ENCODE results near the gene PAX5.

Gene PAX5

DNA sequence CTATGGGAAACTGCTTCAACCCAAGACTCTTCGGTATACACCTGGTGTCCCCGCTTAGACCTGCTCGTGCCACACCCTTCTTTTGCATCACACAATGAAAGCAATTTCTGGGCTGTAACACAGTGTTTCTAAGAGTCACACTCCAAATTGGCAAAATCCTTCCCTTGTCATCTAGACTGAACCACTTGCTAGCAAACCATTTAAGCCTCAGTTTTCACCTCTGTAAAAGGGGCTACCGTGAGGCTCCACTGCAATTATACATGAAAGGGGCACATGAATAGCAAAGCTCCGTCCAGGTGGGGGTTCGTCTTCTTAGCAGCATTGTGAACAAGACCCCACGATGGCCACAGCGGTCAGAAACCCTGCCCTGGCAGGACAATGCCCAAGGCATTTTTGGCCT lies 166.8 kb downstream of the PAX5 start:
- ChIA-PET POLR2A (no interaction called here), CTCF (interaction anchor here (0.7 to 5.2 kb wide), 10 partner anchors 8 to 132 kb away, joined by 3 to 39 read pairs (median 4); no protein-coding TSS in a partner anchor)
- Histone ChIP-seq H3K9me3 (ENCODE audit: control insufficient read depth, insufficient read depth, low read depth, low read length) (no peaks in the 10 kb centered on the region), H3K36me3 (ENCODE audit: control insufficient read depth in 2 of 2, insufficient read depth in 1 of 2, low read length in 2 of 2) (no peaks in the 10 kb centered on the region), H3K27ac (ENCODE audit: extremely low read depth, low read depth, low read length) (no peak overlapping the region), H3K4me1 (ENCODE audit: control insufficient read depth, insufficient read depth, low read length) (no peaks in the 10 kb centered on the region), H3K4me3 (ENCODE audit: low read depth, low read length) (no peak overlapping the region)
- TF ChIP-seq, protein P1, sequence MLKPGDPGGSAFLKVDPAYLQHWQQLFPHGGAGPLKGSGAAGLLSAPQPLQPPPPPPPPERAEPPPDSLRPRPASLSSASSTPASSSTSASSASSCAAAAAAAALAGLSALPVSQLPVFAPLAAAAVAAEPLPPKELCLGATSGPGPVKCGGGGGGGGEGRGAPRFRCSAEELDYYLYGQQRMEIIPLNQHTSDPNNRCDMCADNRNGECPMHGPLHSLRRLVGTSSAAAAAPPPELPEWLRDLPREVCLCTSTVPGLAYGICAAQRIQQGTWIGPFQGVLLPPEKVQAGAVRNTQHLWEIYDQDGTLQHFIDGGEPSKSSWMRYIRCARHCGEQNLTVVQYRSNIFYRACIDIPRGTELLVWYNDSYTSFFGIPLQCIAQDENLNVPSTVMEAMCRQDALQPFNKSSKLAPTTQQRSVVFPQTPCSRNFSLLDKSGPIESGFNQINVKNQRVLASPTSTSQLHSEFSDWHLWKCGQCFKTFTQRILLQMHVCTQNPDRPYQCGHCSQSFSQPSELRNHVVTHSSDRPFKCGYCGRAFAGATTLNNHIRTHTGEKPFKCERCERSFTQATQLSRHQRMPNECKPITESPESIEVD (tag by site-specific recombination; IDR thresholded peaks at IDR 0.05): no peak
- TF ChIP-seq ZNF560 (tag by site-specific recombination; IDR thresholded peaks at IDR 0.05; ENCODE audit: borderline replicate concordance) (no peak), HOXA7 (CRISPR knock-in tag; IDR thresholded peaks at IDR 0.05; ENCODE audit: borderline replicate concordance) (no peak)

DNA sequence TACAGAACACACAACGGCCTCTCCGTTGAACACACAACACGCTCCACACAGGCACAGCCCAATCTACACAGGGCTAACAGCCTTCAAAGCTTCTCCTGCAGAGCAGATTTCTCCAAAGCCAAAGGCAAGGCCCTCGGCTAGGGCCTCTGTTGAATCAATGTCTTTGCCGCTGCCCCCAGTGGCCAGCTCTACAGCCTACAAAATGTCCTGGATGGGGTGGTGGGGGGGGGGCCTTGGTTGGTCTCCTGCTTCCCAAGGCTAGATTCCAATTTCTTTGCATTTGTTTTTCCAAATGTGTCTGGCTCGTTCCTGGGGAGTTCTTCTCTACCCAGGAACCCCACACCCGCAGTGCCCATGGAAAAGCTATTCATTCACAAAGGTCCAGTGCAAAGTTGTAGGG lies 167.2 kb downstream of the PAX5 start:
- TF ChIP-seq SETDB1 (IDR thresholded peaks at IDR 0.05; ENCODE audit: insufficient read length, low read length) (no peak), WT1 (tag by site-specific recombination; IDR thresholded peaks at IDR 0.05) (no peak), ZSCAN16 (tag by site-specific recombination; IDR thresholded peaks at IDR 0.05) (no peak), HOXC10 (CRISPR knock-in tag; IDR thresholded peaks at IDR 0.05) (no peak), ZNF132 (tag by site-specific recombination; IDR thresholded peaks at IDR 0.05; ENCODE audit: borderline replicate concordance) (no peak), ZXDB (tag by site-specific recombination; IDR thresholded peaks at IDR 0.05) (no peak), GLIS2 (tag by site-specific recombination; IDR thresholded peaks at IDR 0.05) (no peak), ZNF302 (tag by site-specific recombination; IDR thresholded peaks at IDR 0.05; ENCODE audit: low read depth) (no peak), TRIM28 (IDR thresholded peaks at IDR 0.05; ENCODE audit: borderline replicate concordance, low read length) (no peak), ZNF623 (tag by site-specific recombination; IDR thresholded peaks at IDR 0.05) (no peak)
- TF ChIP-seq, protein P2, sequence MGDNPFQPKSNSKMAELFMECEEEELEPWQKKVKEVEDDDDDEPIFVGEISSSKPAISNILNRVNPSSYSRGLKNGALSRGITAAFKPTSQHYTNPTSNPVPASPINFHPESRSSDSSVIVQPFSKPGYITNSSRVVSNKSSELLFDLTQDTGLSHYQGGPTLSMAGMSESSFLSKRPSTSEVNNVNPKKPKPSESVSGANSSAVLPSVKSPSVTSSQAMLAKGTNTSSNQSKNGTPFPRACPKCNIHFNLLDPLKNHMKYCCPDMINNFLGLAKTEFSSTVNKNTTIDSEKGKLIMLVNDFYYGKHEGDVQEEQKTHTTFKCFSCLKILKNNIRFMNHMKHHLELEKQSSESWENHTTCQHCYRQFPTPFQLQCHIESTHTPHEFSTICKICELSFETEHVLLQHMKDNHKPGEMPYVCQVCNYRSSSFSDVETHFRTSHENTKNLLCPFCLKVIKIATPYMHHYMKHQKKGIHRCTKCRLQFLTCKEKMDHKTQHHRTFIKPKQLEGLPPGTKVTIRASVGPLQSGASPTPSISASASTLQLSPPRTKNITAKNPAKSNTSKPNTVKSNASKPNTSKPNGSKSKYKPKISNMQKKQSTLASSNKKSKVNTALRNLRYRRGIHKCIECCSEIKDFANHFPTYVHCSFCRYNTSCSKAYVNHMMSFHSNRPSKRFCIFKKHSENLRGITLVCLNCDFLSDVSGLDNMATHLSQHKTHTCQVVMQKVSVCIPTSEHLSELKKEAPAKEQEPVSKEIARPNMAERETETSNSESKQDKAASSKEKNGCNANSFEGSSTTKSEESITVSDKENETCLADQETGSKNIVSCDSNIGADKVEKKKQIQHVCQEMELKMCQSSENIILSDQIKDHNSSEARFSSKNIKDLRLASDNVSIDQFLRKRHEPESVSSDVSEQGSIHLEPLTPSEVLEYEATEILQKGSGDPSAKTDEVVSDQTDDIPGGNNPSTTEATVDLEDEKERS (tag by site-specific recombination; IDR thresholded peaks at IDR 0.05): no peak
- TF ChIP-seq, protein P3, sequence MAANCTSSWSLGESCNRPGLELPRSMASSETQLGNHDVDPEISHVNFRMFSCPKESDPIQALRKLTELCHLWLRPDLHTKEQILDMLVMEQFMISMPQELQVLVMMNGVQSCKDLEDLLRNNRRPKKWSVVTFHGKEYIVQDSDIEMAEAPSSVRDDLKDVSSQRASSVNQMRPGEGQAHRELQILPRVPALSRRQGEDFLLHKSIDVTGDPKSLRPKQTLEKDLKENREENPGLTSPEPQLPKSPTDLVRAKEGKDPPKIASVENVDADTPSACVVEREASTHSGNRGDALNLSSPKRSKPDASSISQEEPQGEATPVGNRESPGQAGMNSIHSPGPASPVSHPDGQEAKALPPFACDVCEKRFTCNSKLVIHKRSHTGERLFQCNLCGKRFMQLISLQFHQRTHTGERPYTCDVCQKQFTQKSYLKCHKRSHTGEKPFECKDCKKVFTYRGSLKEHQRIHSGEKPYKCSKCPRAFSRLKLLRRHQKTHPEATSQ (tag by site-specific recombination; IDR thresholded peaks at IDR 0.05): no peak
- TF ChIP-seq, protein P4, sequence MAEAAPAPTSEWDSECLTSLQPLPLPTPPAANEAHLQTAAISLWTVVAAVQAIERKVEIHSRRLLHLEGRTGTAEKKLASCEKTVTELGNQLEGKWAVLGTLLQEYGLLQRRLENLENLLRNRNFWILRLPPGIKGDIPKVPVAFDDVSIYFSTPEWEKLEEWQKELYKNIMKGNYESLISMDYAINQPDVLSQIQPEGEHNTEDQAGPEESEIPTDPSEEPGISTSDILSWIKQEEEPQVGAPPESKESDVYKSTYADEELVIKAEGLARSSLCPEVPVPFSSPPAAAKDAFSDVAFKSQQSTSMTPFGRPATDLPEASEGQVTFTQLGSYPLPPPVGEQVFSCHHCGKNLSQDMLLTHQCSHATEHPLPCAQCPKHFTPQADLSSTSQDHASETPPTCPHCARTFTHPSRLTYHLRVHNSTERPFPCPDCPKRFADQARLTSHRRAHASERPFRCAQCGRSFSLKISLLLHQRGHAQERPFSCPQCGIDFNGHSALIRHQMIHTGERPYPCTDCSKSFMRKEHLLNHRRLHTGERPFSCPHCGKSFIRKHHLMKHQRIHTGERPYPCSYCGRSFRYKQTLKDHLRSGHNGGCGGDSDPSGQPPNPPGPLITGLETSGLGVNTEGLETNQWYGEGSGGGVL (tag by site-specific recombination; IDR thresholded peaks at IDR 0.05): no peak
- Histone ChIP-seq H3K4me1 (ENCODE audit: control insufficient read depth, insufficient read depth, low read length) (no peaks in the 10 kb centered on the region), H3K4me3 (ENCODE audit: low read depth, low read length) (no peak overlapping the region), H3K27ac (ENCODE audit: extremely low read depth, low read depth, low read length) (no peak overlapping the region), H3K36me3 (ENCODE audit: control insufficient read depth in 2 of 2, insufficient read depth in 1 of 2, low read length in 2 of 2) (no peaks in the 10 kb centered on the region), H3K9me3 (ENCODE audit: control insufficient read depth, insufficient read depth, low read depth, low read length) (no peaks in the 10 kb centered on the region)
- ChIA-PET POLR2A (no interaction called here), CTCF (interaction anchor here (0.5 to 5.2 kb wide), 19 partner anchors 8 to 525 kb away, joined by 3 to 39 read pairs (median 3); no protein-coding TSS in a partner anchor)

Measured in HEK293 (cell line).